HG03378 (cell line): ENCODE data around the gene RASGRP2.
"Not testable (repeated sequence)": the region's sequence is repeated elsewhere in the genome, so short reads cannot be mapped to it uniquely, and the experiment has no call there.

Source experiments
- ATAC-seq: cut with Tn5 transposase; IDR thresholded peaks from one replicate; pipeline ENCODE4 v1.9.1; 2021; ENCODE audit warnings: mild to moderate bottlenecking, moderate library complexity; ENCODE audit not compliant: unreplicated experiment

The RASGRP2 gene

DNA sequence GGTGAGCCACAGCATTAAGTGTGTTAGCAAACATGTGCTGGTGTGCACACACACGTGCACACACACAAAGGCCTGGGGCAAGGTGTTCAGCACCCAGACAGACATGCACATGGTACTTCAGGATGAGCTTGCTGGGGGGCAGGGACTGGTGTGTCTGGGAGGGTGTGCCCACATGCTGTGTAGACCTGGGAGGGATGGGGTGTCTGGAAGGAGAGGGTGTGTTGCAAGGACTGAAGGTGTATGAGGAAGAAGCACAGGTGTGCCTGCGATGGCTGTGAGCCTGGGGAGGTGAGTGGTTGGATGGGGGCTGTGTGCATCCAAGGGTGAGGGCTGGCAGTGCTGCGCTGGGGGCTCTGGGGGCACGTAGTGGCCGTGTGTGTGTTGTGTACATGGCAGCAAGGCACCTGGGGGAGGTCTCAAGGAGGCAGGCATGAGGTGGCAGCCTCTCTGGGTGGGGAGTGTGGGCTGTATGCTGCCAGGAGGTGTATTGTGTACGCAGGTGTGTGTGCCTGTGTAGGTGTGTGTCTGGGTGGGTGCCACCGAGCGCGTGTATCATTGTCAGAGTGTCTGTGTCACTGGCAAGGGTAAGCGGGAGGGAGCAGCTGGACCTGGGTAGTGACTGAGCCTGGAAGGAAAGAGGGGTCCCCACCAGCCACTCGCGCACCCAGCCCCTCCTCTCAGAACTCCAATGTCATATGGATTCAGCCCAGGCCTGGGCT, 23.1 kb downstream of the RASGRP2 start:
- ATAC-seq: no peak

DNA sequence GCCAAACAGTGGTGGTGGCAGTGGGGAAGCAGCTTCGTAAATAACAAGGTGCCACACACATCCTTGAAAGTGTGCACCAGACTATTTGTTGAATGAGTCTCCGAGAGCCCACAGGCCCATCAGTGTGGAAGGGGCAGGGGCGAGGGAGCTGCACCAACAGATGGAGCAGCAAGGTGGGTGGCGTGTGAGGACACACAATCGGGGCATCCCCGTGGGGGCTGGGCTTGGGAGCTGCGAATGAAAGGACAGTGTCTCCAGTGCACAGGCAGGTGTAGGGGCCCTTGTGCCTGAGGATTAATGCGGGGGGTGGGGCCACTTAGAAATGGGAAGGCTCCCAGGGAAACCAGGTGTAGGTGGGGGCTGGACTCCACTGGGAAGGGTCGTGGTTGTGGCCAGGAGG, 23.8 kb downstream of the RASGRP2 start:
- ATAC-seq: no peak

DNA sequence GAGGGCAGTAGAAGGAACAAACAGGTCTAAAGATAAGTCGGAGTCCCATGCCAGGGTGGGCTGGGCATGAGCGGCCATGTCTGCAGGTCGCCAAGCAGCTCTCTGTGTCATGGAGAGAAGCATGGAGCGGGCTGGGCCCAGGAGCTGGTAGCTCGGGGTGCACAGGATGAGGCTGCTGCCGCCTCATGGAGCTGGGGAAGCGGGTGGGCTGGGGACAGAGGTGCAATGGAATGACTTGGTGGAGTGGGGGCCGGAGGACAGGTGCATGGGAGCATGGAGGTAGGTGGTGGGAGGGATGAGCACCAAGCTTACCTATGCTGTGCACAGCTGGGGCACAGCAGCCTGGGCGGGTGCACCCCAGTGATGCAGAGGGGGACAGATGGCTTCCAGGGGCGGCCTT, 24.5 kb downstream of the RASGRP2 start:
- ATAC-seq: no peak

DNA sequence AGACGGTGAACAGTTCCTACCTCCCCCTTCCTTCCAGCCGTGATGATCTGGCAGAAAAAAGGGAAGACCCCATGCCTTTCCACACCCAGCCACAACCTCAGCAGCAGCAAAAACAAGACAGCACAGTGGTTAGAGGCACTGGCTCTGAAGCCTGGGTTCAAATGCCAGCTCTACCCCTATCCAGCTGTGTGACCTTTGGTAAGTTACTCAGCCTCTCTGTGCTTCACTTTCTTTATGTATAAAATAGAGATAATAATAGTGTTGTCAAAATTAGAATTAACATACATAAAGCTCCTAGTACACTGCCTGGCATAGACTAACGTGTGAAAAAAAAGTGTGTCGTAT, 25.2 kb downstream of the RASGRP2 start:
- ATAC-seq: no peak

DNA sequence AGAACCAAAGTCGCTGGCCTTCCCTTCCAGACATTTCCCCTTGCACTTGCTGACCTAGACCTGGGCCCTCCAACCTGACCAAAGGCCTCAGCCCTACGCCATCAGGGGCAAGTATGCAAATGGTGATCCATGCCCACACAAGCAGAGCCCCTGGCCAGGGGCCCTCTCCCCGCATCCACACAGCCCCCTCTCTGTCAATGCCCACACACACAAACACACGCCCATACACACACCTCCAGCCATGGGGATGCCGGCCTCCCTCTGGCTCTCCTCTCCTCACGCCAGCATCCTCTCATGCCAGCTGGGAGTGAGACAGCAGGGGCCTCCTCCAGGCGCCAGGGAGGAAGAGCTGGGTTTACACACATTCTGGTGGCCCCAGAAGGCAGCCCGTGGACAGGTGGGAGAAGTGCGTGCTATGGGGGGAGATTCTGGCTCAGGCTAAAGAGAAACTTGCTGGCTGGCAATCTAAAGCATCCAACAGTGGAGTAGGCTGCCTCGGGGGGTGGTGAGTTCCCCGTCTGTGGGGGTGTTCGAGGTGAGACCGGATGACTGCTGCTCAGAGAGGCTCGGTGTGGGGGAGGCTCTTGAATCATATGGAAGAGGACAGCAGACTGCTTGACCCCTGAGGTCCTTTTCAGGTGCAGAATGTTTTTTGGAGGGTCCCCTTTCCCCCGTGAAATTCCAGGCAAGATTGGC, 25.7 kb downstream of the RASGRP2 start:
- no peak for ATAC-seq

DNA sequence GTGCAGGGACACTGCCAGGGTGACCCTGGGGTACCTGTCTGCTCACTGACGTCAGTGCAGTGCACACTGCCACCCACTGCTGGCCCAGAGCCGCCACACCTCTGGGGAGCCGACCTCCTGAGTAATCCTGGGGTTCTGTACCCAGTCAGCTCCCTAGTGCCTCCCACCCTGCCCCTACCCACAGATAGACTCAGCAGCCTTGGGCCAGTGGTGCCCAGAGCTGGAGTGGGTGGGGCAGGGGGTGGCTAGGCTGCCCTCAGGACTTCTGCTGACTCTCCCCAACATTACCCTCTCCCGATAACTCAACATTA, 26.7 kb downstream of the RASGRP2 start:
- ATAC-seq: no peak

DNA sequence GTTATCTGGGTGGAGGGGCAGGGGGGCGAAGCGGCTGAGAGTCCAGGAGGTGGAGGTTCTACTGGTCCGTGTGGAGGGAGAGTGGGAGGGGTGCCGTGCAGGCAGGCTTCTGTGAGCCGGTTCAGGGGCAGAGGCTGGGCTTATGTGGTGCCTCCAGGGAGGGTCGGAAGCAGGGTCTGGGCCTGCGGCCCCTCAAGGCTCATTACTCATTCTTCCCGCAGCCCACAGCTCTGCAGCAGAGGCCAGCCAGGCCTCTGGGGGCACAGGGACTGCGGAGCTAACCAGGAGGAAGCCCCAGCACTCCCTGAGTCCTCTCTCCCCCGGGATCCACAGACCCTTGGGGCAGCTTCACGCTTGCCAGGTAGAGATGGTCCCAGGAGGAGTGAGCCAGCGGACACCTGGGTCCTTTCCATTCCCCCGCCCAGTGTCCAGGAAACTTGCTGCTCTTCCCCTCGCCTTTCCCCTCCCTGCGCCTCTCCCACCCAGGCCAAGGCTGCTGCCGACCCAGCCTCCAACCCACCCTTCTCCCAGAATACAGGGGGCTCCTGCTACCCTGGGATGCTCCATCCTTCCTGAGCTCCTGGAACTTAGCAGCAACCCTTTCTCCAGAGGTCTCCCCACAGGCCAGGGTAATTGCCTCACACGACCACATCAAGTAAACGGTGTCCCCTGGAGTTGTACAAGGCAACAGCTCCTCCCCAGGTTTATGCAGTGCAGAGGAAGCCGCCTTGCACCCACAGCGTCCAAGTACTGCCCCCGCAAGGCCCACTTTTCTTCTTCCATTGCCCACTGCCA, 27.3 kb downstream of the RASGRP2 start:
- ATAC-seq: no peak

DNA sequence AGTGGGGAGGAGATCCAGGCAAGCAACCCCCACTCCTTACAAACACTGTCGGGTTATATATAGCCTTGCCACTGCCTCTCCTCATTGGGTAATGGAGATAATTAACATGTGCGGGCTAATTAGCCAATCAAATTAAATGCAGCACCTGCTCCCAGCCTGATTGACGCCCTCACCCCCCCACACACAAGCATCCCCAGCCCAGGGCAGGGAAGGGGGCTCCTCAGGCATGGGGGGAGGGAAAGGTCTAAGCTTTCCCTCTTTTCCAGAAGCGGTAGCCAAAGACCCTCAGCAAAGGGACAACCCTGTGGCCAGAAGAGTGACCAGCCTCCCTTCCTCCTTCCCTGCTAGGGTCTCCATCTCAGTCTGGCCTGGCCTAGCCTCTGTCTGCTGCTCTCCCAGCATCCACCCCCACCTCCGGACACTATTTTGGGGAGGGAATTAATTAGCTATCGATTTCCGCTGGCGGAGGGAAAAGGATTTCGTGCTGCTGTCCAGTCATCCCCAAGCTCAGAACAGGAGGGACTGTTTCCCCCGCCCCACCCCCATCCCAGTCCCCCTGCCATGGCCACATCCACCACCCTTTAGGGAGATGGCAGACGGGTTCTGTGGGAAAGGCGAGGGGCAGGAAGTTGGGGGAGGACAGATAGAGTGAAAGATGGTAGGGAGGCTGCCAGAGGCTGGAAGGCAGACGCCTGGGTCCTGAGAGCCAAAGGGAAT, 28.0 kb downstream of the RASGRP2 start:
- ATAC-seq: no peak

DNA sequence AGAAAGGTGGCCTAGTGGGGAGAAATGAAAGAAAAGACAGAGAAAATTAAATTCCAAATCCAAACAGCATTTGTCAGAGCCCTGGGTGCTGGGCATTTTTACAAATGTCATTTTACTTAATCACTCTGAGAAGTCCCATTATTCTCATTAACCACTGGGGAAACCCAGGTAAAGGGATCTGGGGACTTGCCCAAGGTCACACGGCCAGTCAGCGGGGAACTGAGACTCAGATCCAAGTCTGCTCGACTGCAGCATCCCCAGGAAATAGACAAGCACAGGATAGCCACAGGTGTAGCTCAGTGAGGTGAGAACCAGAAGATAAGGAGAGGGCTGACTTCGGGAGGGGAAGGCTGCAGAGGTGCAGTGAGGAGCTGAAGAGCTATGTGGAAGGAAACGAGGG, 28.8 kb downstream of the RASGRP2 start:
- no peak for ATAC-seq

DNA sequence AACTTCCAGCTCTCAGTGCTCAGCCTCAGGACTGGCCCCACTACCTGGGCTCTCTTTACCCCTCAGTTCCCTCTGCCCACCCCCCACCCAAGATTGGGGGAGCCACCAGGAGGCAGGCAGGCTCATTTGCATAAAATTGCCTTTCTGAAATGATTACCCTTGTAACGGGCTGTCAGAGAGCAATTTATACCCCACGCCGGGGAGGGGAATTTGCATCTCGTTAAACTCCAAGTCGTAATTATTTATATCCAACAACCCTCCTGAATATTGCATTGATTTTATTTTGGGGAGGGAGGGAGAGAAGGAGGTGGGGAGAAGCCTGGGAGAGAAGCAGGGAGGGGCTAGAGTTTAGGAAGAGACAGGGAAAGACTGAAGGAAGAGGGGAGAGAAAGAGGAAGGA, 29.3 kb downstream of the RASGRP2 start:
- no peak for ATAC-seq

DNA sequence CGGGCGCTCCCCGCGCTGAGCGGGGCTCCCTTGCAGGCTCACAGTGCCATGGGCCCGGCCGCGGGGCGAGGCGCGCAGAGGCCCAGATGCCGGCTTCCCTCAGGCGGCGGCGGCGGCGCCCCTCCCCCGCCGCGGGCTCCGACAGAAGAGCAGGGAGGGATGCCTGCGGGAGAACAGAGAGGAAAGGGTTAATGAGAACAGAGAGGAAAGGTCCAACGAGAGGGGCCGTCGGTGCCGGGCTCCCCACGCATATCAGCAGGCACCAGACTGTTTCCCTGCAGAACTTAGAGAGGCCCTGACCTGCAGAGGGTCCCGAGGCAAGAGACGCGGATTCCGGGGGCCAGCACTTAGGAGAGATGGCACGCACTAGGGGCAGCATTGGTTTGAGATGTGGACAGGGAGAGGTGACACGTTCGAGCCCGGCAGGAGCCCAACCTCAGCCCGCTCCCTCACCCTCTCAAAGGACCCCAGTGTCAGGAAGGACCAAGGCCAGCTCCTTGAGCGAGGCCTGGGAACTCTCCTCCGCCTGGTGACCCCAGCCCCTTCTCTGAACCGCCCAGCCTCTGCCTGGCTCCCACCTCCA, 30.1 kb downstream of the RASGRP2 start:
- ATAC-seq: no peak

DNA sequence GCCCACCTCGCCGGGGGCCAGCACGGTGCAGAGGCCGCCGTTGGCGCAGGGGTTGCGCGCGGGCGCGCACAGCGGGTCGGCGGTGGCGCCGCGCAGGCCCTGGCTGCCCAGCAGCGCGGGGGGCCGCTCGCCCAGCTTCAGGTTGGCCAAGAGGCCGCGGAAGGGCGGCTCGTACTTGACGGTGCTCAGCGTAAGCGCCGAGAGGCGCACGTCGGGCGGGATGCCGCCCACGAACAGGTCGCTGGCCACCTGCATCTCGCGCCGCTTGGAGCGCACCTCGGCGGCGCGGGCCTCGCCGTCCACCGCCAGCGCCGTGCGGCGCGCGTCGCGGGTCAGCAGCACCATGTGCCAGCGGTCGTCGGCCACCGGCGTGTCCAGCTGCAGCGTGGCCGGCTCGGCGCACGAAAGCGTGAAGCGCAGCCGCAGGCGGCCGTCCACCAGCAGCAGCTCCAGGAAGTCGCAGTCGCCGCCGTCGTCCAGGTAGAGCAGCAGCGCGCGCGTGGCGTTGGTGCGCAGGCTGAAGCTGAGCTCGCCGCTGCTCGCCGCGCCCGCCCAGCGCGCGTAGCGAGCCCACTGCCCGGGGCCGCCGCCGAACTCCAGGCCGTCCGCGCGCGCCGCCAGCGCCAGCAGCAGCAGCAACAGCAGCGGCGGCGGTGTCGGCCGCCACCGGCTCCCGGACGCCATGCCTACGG, 30.8 kb downstream of the RASGRP2 start:
- ATAC-seq: no peak

DNA sequence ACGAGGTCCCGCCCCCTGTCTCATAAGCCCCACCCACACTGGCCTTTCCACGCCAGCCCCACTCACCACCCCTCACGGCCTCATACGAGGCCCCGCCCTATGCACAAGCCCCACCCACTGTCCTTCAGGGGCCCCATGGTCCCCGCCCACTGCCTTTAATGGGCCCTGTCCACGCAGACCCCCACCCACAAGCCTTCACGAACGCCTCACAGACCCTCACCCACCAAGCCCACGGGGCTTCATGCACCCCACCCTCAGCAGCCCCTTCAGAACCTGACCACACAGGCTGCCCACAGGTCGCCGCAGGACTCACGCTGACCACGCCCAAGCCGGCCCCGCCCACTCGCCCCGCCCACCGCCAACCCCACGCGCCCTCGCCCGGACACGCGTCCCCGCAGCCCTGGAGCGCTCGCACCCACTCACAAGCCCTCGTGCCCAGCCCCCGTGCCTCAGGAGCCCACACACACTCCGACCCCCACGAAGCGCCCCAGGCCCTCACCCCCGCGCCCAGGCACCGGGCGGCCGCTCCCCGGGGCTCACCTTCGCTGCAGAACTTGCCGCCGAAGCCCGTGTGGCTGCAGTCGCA, 31.4 kb downstream of the RASGRP2 start:
- ATAC-seq: no peak

DNA sequence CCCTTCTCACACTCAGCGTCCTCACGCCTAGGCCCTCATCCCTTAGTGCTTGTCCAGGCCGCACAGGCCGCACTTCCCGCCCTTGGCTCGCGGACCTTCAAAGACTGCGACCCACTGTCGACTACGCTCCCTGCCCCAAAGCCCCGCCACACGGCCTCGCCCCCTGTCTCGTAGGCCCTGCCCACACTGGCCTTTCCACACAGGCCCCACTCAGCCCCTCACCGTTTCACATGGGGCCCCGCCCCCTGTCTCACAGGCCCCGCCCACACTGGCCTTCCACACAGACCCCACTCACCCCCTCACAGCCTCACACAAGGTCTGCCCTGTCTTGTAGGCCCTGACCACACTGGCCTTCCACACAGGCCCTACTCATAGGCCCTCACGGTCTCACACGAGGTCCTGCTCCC, 32.0 kb downstream of the RASGRP2 start:
- no peak for ATAC-seq

DNA sequence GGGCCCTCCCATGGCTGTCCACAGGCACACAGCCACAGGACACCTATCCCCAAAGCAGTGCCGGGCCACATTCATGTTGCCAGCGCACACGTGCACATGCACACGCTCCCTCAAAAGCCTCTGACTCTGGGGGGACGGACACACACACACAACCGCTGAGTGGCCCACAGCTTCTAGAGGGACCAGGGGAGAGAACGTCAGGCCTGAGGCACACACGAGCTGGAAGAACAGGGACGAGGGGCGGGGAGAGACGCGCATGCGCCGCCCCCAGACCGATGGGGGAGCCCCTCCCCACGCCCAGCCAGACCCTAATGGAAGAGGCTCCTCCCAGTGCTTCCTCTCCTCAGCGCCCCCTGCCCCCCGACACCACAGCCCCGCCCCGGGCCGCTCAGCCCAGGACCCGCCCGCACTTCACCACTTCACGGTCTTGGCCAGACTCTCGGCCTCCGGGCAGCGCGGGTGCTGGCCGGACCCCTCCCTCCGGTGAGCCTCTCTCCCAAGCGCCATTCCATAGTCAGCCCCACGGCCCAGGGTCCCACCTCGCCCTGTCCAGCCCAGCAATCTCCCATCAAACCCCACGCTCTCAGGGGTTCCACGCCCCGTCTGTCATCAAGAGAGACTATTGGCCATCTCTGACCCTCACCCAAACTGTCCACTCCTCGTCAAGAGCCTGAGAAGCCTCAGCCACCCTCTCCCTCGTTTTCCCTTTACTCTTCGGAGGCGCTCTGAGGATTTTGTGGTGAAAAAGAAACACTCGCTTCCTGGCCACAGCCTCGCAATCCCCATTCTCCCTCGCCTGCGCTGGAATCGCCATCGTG, 32.6 kb downstream of the RASGRP2 start:
- no peak for ATAC-seq

DNA sequence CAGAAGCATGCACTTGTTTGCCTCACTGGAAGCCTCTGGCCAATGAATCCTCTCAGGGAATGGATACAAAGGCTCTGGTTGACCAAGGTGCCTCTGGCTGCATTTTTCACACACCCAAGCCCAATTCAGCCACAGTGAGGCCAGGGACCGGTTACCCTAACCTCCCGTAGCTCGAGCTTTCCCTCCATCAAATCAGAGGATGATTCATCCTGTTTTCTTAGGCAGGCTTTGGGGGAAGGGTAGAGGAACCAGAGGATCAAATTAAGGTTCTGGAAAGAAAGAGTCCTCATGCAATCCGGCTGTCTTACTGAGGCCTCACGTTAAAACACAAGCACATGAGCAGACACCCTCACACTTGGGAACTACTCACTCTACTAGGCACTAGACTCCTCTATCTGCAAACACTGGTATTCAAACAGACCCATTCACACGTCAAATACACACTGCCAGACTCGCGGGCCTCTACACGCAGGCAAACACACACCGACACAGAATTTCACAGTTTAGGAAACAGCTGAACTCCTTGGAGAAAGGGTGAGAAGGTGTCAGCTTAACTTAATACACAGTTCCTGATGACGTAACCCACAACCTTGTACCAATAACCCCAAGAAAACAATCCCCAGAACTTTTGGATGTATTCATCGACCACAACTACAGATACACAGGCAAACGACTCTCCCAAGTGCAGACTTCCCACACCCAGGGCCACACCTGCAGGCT, 33.4 kb downstream of the RASGRP2 start:
- ATAC-seq: no peak

DNA sequence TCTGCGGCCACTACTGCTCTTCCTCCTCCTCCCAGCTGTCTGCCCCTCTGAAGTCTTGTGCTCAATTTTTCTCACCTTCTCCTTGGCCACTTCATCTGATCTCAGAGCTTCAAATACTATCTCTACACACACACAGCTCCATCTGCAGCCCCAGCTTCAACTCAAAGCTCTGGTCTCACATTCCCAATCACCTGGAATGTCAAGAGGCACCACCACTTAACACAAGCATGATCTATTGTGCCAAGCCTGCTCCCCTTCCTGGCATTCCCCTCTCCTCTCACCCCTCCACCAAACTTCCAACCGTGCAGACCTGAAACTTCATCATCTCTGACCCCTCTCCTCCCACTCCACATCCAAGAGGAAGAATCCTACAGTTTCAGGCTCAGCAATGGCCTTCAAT, 38.4 kb downstream of the RASGRP2 start:
- no peak for ATAC-seq

DNA sequence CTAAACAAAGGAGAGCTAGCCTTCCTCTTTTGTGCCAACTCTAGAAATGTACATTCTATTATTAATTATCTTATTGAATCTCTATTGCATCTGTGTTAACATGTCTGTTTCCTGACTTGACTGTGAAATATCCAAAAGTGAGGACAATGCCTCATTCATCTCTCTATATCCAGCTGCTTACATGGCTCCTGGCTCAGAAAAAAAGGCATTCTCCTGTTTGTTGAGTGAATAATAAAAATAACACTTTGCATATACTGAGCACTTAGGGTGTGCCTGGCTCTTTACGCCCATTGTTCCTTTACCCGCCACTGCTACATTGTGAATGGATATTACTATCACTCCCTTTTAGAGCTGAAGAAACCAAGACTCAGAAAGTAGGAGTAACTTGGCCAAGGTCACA, 40.9 kb downstream of the RASGRP2 start:
- ATAC-seq: no peak

DNA sequence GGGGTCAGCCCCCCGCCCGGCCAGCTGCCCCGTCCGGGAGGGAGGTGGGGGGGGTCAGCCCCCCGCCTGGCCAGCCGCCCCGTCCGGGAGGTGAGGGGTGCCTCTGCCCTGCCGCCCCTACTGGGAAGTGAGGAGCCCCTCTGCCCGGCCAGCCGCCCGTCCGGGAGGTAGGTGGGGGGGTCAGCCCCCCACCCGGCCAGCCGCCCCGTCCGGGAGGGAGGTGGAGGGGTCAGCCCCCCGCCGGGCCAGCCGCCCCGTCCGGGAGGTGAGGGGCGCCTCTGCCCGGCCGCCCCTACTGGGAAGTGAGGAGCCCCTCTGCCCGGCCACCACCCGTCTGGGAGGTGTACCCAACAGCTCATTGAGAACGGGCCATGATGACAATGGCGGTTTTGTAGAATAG, 42.0 kb downstream of the RASGRP2 start:
- ATAC-seq: not testable (repeated sequence)
